GM12878 (cell line): ENCODE results near the gene PPP1R1B. TPM values are rescaled to one million over a fixed set of nuclear protein-coding genes. Genes with fewer than 3 reads are reported as not detected.

ENCODE experiments used
- ATAC-seq: fragments of 200-7000 bp; cut with Tn5 transposase; 3 replicates; pipeline ENCODE4 v1.9.1; 2020; ENCODE audit warnings: mild to moderate bottlenecking, moderate library complexity
- BruUV-seq: library from RNA; stranded (reverse); fragments of 400-500 nt; replicated peaks from 2 replicates; lab custom pipeline; 2021; lab: Mats Ljungman, UMichigan
- CTCF ChIA-PET: fragments of 300-600 bp; sonication (Branson Sonifier 250); formaldehyde crosslinking; extraction: SDS; loops from one replicate; lab custom pipeline; 2021; ENCODE audit warnings: inconsistent platforms; lab: Yijun Ruan, JAX
- POLR2A ChIA-PET: fragments of 350-600 bp; formaldehyde crosslinking; extraction: SDS; loops from one replicate; lab custom pipeline; 2021; ENCODE audit warnings: inconsistent platforms; lab: Charles Lee
- RAD21 ChIA-PET: fragments of 300-600 bp; sonication (Branson Sonifier 250); formaldehyde crosslinking; loops from one replicate; lab custom pipeline; 2023; ENCODE audit warnings: antibody characterized with exemption; ENCODE audit not compliant: unreplicated experiment; lab: Charles Lee
- SMC1A ChIA-PET: fragments of 300-600 bp; sonication (Branson Sonifier 250); formaldehyde crosslinking; loops from one replicate; lab custom pipeline; 2023; ENCODE audit not compliant: unreplicated experiment, uncharacterized antibody; lab: Charles Lee
- DNase-seq: peaks from one replicate; pipeline ENCODE4 v3.0.0-alpha.2; 2011; ENCODE audit warnings: low read depth, low spot score
- FAIRE-seq: peaks from 3 replicates; lab custom pipeline; 2011; peaks lifted over from hg19 to GRCh38; lab: Jason Lieb, UNC
- H2AFZ ChIP-seq: 2 replicates; pipeline ENCODE4 v1.6.0; 2011; ENCODE audit warnings: low read depth, low read length, control low read depth; ENCODE audit not compliant: control insufficient read depth
- H3K27ac ChIP-seq: 2 replicates; pipeline ENCODE4 v1.5.1; 2011; ENCODE audit warnings: control low read depth; ENCODE audit not compliant: control insufficient read depth, insufficient read depth
- H3K27me3 ChIP-seq, 2 experiments: replicated peaks in 1 of 2; 2 replicates each; pipeline versions ENCODE4 v1.6.0 to v1.6.1; 2011; ENCODE audit warnings: low read length in 1 of 2; ENCODE audit not compliant: control insufficient read depth in 2 of 2, insufficient read depth in 2 of 2
- H3K36me3 ChIP-seq, 2 experiments: 2 replicates each; pipeline ENCODE4 v1.5.1; 2011; ENCODE audit warnings: low read length in 1 of 2; ENCODE audit not compliant: control insufficient read depth in 2 of 2, insufficient read depth in 2 of 2
- H3K4me1 ChIP-seq: 2 replicates; pipeline ENCODE4 v1.6.1; 2011; ENCODE audit warnings: mild to moderate bottlenecking, low read length, moderate library complexity, mixed read lengths; ENCODE audit not compliant: control insufficient read depth, insufficient read depth
- H3K4me2 ChIP-seq: 2 replicates; pipeline ENCODE4 v1.6.0; 2011; ENCODE audit warnings: control low read depth; ENCODE audit not compliant: control insufficient read depth, insufficient read depth
- H3K4me3 ChIP-seq: fragments of 200-600 bp; sonication (generic); 2 replicates; pipeline ENCODE4 v1.5.1; 2016
- H3K79me2 ChIP-seq: 2 replicates; pipeline ENCODE4 v1.6.0; 2011; ENCODE audit warnings: low read length; ENCODE audit not compliant: control insufficient read depth, insufficient read depth
- H3K9ac ChIP-seq: 2 replicates; pipeline ENCODE4 v1.8.0; 2011; ENCODE audit warnings: low read length, control low read depth, mixed read lengths; ENCODE audit not compliant: control insufficient read depth, insufficient read depth
- H3K9me3 ChIP-seq: replicated peaks from 3 replicates; pipeline ENCODE4 v1.5.1; 2011; ENCODE audit warnings: mild to moderate bottlenecking, low read length; ENCODE audit not compliant: control insufficient read depth, insufficient read depth
- H4K20me1 ChIP-seq: 2 replicates; pipeline ENCODE4 v1.6.0; 2011; ENCODE audit not compliant: control insufficient read depth, insufficient read depth
- ATF2 ChIP-seq: IDR thresholded peaks from 2 replicates; pipeline ENCODE4 v1.6.1; 2012; ENCODE audit warnings: low read length, inconsistent platforms
- CHD1 ChIP-seq: IDR thresholded peaks from 2 replicates; pipeline ENCODE4 v1.6.1; 2012; ENCODE audit warnings: low read depth, low read length, improper control_type of control experiment
- CHD4 ChIP-seq: fragments of 200-600 bp; sonication (generic); IDR thresholded peaks from 2 replicates; pipeline ENCODE4 v1.6.1; 2016; ENCODE audit warnings: mild to moderate bottlenecking
- E2F4 ChIP-seq: IDR thresholded peaks from 2 replicates; pipeline ENCODE4 v1.6.1; 2012; ENCODE audit warnings: low read depth, low read length, improper control_type of control experiment
- E4F1 ChIP-seq: fragments of 450-650 bp; IDR thresholded peaks from 2 replicates; pipeline ENCODE4 v1.6.1; 2018; ENCODE audit warnings: borderline replicate concordance, mild to moderate bottlenecking; ENCODE audit not compliant: partially characterized antibody
- FOXK2 ChIP-seq: fragments of 450-650 bp; IDR thresholded peaks from 2 replicates; pipeline ENCODE4 v1.6.1; 2017; ENCODE audit warnings: mild to moderate bottlenecking, moderate library complexity
- KAT2A ChIP-seq: conservative IDR thresholded peaks from 2 replicates; pipeline ENCODE4 v1.6.1; 2011; ENCODE audit warnings: low read depth, low read length; ENCODE audit not compliant: control insufficient read depth
- MEF2A ChIP-seq: IDR thresholded peaks from 2 replicates; pipeline ENCODE4 v1.6.1; 2011; ENCODE audit warnings: low read depth, mild to moderate bottlenecking, low read length, moderate library complexity; ENCODE audit not compliant: insufficient read depth
- NFIC ChIP-seq: IDR thresholded peaks from 2 replicates; pipeline ENCODE4 v1.6.1; 2012; ENCODE audit warnings: low read depth, mild to moderate bottlenecking, inconsistent platforms, low read length, moderate library complexity
- NR2C2 ChIP-seq: IDR thresholded peaks from 2 replicates; pipeline ENCODE4 v1.6.1; 2011; ENCODE audit warnings: borderline replicate concordance, low read depth; ENCODE audit not compliant: control insufficient read depth, insufficient read length
- PAX8 ChIP-seq: fragments of 450-650 bp; IDR thresholded peaks from 2 replicates; pipeline ENCODE4 v1.6.1; 2017; ENCODE audit warnings: mild to moderate bottlenecking, moderate library complexity
- SIX5 ChIP-seq: IDR thresholded peaks from 2 replicates; pipeline ENCODE4 v1.6.1; 2011; ENCODE audit warnings: mild to moderate bottlenecking, low read depth, low read length, moderate library complexity; ENCODE audit not compliant: severe bottlenecking
- SREBF2 ChIP-seq: IDR thresholded peaks from 2 replicates; pipeline ENCODE4 v1.6.1; 2012; ENCODE audit warnings: mild to moderate bottlenecking, low read length
- SUZ12 ChIP-seq: fragments of 200-600 bp; sonication (generic); IDR thresholded peaks from one replicate; pipeline ENCODE4 v1.6.1; 2018; ENCODE audit warnings: antibody characterized with exemption, mild to moderate bottlenecking; ENCODE audit not compliant: unreplicated experiment
- ZBED1 ChIP-seq: IDR thresholded peaks from 2 replicates; pipeline ENCODE4 v1.6.1; 2016; ENCODE audit warnings: borderline replicate concordance
- ZNF217 ChIP-seq: fragments of 450-650 bp; IDR thresholded peaks from 2 replicates; pipeline ENCODE4 v1.6.1; 2017; ENCODE audit warnings: antibody characterized with exemption, mild to moderate bottlenecking
- ZNF687 ChIP-seq: fragments of 450-650 bp; IDR thresholded peaks from 2 replicates; pipeline ENCODE4 v1.6.1; 2017; ENCODE audit warnings: mild to moderate bottlenecking, moderate library complexity
- WGBS: methylation state at CpG from one replicate; pipeline ENCODE4 v1.1.6; 2016; ENCODE audit warnings: low lambda C conversion rate; ENCODE audit not compliant: insufficient replicate concordance, insufficient coverage; ENCODE audit errors: missing lambda C conversion rate; 5-methylcytosine and 5-hydroxymethylcytosine counted together
- in situ Hi-C: fragments of 300-500 bp; cut with MboI; formaldehyde crosslinking; loops from 9 replicates; pipeline ENCODE4 v1.14.3; 2018; ENCODE audit warnings: mixed read lengths
- intact Hi-C: fragments of 100-400 bp; cut with micrococcal nuclease; formaldehyde crosslinking; loops from one replicate; pipeline ENCODE4 v1.14.2; 2022; ENCODE audit not compliant: unreplicated experiment
- polyA plus RNA-seq, 11 experiments: library from polyadenylated mRNA; depleted of rRNA in 4 of 11; unstranded in 6 of 11; stranded (reverse) in 5 of 11; fragments of >200 nt; fragmentation: Nextera tagmentation in 4 of 11; fragmentation: Illumina TruSeq in 1 of 11; extraction: Ambion mirVana in 4 of 11; extraction: Trizol in 1 of 11; gene quantifications; 1 replicate in 1 of 11; 2 replicates in 10 of 11; pipeline versions ENCODE4 v1.2.1 to v1.2.3, GENCODE V29; 2011 to 2016; ENCODE audit warnings: inconsistent platforms in 2 of 11, missing spikeins in 2 of 11, low read depth in 1 of 11
- total RNA-seq, 4 experiments: library from RNA; depleted of rRNA in 3 of 4; stranded (reverse); fragments of >200 nt in 3 of 4; fragmentation: Illumina TruSeq in 1 of 4; extraction: Trizol in 1 of 4; gene quantifications; 2 replicates each; pipeline versions ENCODE4 v1.2.1 to v1.2.3, GENCODE V29; 2013 to 2021

PPP1R1B gene
- total and polyA plus RNA-seq, 10 of the 15 experiments (the other 5 are each of a cell fraction or from before 2014, with no cell fraction given) = 0.08 TPM; not detected in 9

- H3K36me3 ChIP-seq = no peaks in the 10 kb centered on the region
- DNase-seq = no peak
- no TSS peak for BruUV-seq
- no peak overlapping the region for H3K27ac ChIP-seq
- in situ Hi-C loops (no loop called here), intact Hi-C loops (no loop called here)
- no peak overlapping the region for H3K4me2 ChIP-seq
- no peaks in the 10 kb centered on the region for H3K79me2 ChIP-seq
- CTCF ChIA-PET = interaction anchor here (0.9 kb wide), 1 partner anchor 25 kb away, joined by 3 read pairs; no protein-coding TSS in a partner anchor
- H2AFZ ChIP-seq = no peak overlapping the region
- peaks cover 39 to 41% of the 10 kb centered on the region in 2 experiments for H3K27me3 ChIP-seq
- SMC1A ChIA-PET = no interaction called here
- POLR2A ChIA-PET = no interaction called here
- no peak overlapping the region for H3K9ac ChIP-seq
- H3K4me3 ChIP-seq = no peak overlapping the region
- no peaks in the 10 kb centered on the region for H3K9me3 ChIP-seq
- no peaks in the 10 kb centered on the region for H4K20me1 ChIP-seq
- no peaks in the 10 kb centered on the region for H3K4me1 ChIP-seq
- FAIRE-seq = no peak
- 20% methylated on average over 13 of the region's 13 CpGs for WGBS
- no peak for ATAC-seq
- RAD21 ChIA-PET = interaction anchor here (1.4 kb wide), 1 partner anchor 48 kb away, joined by 4 read pairs; no protein-coding TSS in a partner anchor
- TF ChIP-seq FOXK2 (no peak), ZNF217 (no peak), MEF2A (no peak), CHD1 (no peak), E2F4 (no peak), NFIC (no peak), E4F1 (no peak), ATF2 (no peak), NR2C2 (no peak), SIX5 (no peak), CHD4 (no peak), ZNF687 (no peak), SREBF2 (no peak), ZBED1 (no peak), PAX8 (no peak), SUZ12 (no peak), KAT2A (no peak)
Observed at GRCh38 chr17:39598047-39598481, 28.7 kb upstream of the PPP1R1B start.
